ENCODE measurements around the gene OXSM. TPM values are rescaled to one million over a fixed set of nuclear protein-coding genes. Genes with fewer than 3 reads are reported as not detected.

The OXSM gene
- total RNA-seq, 1 donor from 2014 or later = 13.0 TPM

- no peak for DNase-seq (ENCODE audit: low spot score)
- ATAC-seq = no peak
Measured at GRCh38 chr3:25803833-25804232, 13.9 kb downstream of the OXSM start.

GRCh38 chr3:25804676-25805075 is 14.8 kb downstream of the OXSM start:
- no peak for ATAC-seq
- no peak for DNase-seq (ENCODE audit: low spot score)

- DNase-seq (ENCODE audit: low spot score) (no peak), ATAC-seq (no peak)
Measured at GRCh38 chr3:25812644-25813043, 22.8 kb downstream of the OXSM start.

- no peak for DNase-seq (ENCODE audit: low spot score)
Measured at GRCh38 chr3:25817107-25817506, 27.2 kb downstream of the OXSM start.

GRCh38 chr3:25817638-25818037 is 27.7 kb downstream of the OXSM start:
- no peak for DNase-seq (ENCODE audit: low spot score)
- ATAC-seq = no peak

More at GRCh38 chr3:25817107-25817506, 27.2 kb downstream of the OXSM start:
- no peak for ATAC-seq

- DNase-seq (ENCODE audit: low spot score) (no peak), ATAC-seq (no peak)
Measured at GRCh38 chr3:25818335-25818734, 28.4 kb downstream of the OXSM start.

GRCh38 chr3:25820366-25820765 is 30.5 kb downstream of the OXSM start:
- ATAC-seq (peak; percentile 38), DNase-seq (ENCODE audit: low spot score) (no peak)

- DNase-seq (ENCODE audit: low spot score) = no peak
- ATAC-seq = no peak
Measured at GRCh38 chr3:25820816-25821486, 31.1 kb downstream of the OXSM start.

- DNase-seq (ENCODE audit: low spot score) (no peak), ATAC-seq (no peak)
Measured at GRCh38 chr3:25821746-25822573, 32.1 kb downstream of the OXSM start.

GRCh38 chr3:25823314-25823713 is 33.4 kb downstream of the OXSM start:
- DNase-seq (ENCODE audit: low spot score) (no peak), ATAC-seq (no peak)

- ATAC-seq (no peak), DNase-seq (ENCODE audit: low spot score) (no peak)
Measured at GRCh38 chr3:25826510-25826909, 36.6 kb downstream of the OXSM start.

GRCh38 chr3:25830373-25831280 is 40.7 kb downstream of the OXSM start:
- DNase-seq (ENCODE audit: low spot score) (no peak), ATAC-seq (no peak)

- DNase-seq (ENCODE audit: low spot score) = no peak
- ATAC-seq = no peak
Measured at GRCh38 chr3:25831578-25831977, 41.7 kb downstream of the OXSM start.

GRCh38 chr3:25834346-25834745 is 44.5 kb downstream of the OXSM start:
- ATAC-seq = no peak
- DNase-seq (ENCODE audit: low spot score) = no peak

- ATAC-seq (no peak), DNase-seq (ENCODE audit: low spot score) (no peak)
Measured at GRCh38 chr3:25836579-25836978, 46.7 kb downstream of the OXSM start.

- no peak for DNase-seq (ENCODE audit: low spot score)
- no peak for ATAC-seq
Measured at GRCh38 chr3:25837038-25837437, 47.1 kb downstream of the OXSM start.

GRCh38 chr3:25840099-25840498 is 50.2 kb downstream of the OXSM start:
- DNase-seq (ENCODE audit: low spot score) = no peak
- no peak for ATAC-seq

GRCh38 chr3:25843332-25843731 is 53.4 kb downstream of the OXSM start:
- DNase-seq (ENCODE audit: low spot score) (no peak), ATAC-seq (no peak)
